HepG2 (cell line): ENCODE data around the gene SAA4. TPM values are rescaled to one million over a fixed set of nuclear protein-coding genes. Genes with fewer than 3 reads are reported as not detected.

ENCODE experiments used
- ATAC-seq: fragments of 200-7000 bp; cut with Tn5 transposase; 3 replicates; pipeline ENCODE4 v1.9.1; 2020; ENCODE audit warnings: mild to moderate bottlenecking, moderate library complexity
- Bru-seq: library from RNA; stranded (reverse); fragments of 400-500 nt; gene quantifications from one replicate; lab custom pipeline; 2021; lab: Mats Ljungman, UMichigan
- BruChase-seq, 2 experiments: library from RNA; stranded (reverse); fragments of 400-500 nt; gene quantifications; one replicate each; lab custom pipeline; 2021; lab: Mats Ljungman, UMichigan
- BruUV-seq: library from RNA; stranded (reverse); fragments of 400-500 nt; replicated peaks from 2 replicates; lab custom pipeline; 2021; lab: Mats Ljungman, UMichigan
- CTCF ChIA-PET: fragments of 300-600 bp; formaldehyde crosslinking; extraction: SDS; loops from one replicate; lab custom pipeline; 2021; ENCODE audit warnings: low total read pairs, inconsistent platforms, low intra/inter-chr PET ratio; lab: Yijun Ruan, JAX
- POLR2A ChIA-PET: fragments of 350-600 bp; sonication (Branson Sonifier 250); formaldehyde crosslinking; loops from one replicate; lab custom pipeline; 2020; ENCODE audit warnings: antibody characterized with exemption, inconsistent platforms; lab: Yijun Ruan, JAX
- DNase-seq: peaks from one replicate; pipeline ENCODE4 v3.0.0-alpha.2; 2015; ENCODE audit warnings: low spot score
- FAIRE-seq: peaks from 3 replicates; lab custom pipeline; 2011; peaks lifted over from hg19 to GRCh38; lab: Jason Lieb, UNC
- H2AFZ ChIP-seq: one replicate; pipeline ENCODE4 v1.6.1; 2011; ENCODE audit warnings: low read length, inconsistent platforms
- H3K27ac ChIP-seq: fragments of 300-600 bp; 3 replicates; pipeline ENCODE4 v1.8.0; 2011; ENCODE audit warnings: mixed run types, mild to moderate bottlenecking, mixed read lengths, low read length, inconsistent platforms; ENCODE audit not compliant: insufficient read depth; ENCODE audit errors: extremely low read length
- H3K27me3 ChIP-seq, 2 experiments: fragments of 200-600 bp in 1 of 2; 2 replicates in 1 of 2; 3 replicates in 1 of 2; pipeline versions ENCODE4 v1.6.0 to v1.8.0; 2011; ENCODE audit warnings: low read length in 2 of 2, mild to moderate bottlenecking in 2 of 2, moderate library complexity in 2 of 2, inconsistent platforms in 1 of 2; ENCODE audit not compliant: insufficient read depth in 2 of 2, control insufficient read depth in 1 of 2
- H3K36me3 ChIP-seq, 2 experiments: fragments of 200-600 bp in 1 of 2; replicated peaks in 1 of 2; 2 replicates in 1 of 2; 3 replicates in 1 of 2; pipeline versions ENCODE4 v1.5.1 to v1.8.0; 2011; ENCODE audit warnings: low read length in 2 of 2, inconsistent platforms in 1 of 2; ENCODE audit not compliant: insufficient read depth in 2 of 2, control insufficient read depth in 1 of 2
- H3K4me1 ChIP-seq: 2 replicates; pipeline ENCODE4 v1.5.1; 2012; ENCODE audit warnings: low read length, inconsistent platforms; ENCODE audit not compliant: insufficient read depth
- H3K4me2 ChIP-seq: 2 replicates; pipeline ENCODE4 v1.6.0; 2011; ENCODE audit warnings: low read depth, low read length, inconsistent platforms
- H3K4me3 ChIP-seq, 3 experiments: fragments of 200-600 bp in 1 of 3; sonication (generic), shearing (Covaris generic) in 1 of 3; replicated peaks in 1 of 3; 2 replicates each; pipeline ENCODE4 v1.5.1; 2011 to 2016; ENCODE audit warnings: low read length in 3 of 3, inconsistent platforms in 2 of 3, low read depth in 2 of 3, mild to moderate bottlenecking in 2 of 3, control low read depth in 1 of 3, mixed read lengths in 1 of 3; ENCODE audit not compliant: insufficient read depth in 1 of 3
- H3K79me2 ChIP-seq: one replicate; pipeline ENCODE4 v1.6.1; 2011; ENCODE audit warnings: low read length, inconsistent platforms; ENCODE audit not compliant: insufficient read depth
- H3K9ac ChIP-seq: 2 replicates; pipeline ENCODE4 v1.6.0; 2011; ENCODE audit warnings: mild to moderate bottlenecking, low read depth, low read length, inconsistent platforms; ENCODE audit not compliant: insufficient read depth
- H3K9me3 ChIP-seq: 2 replicates; pipeline ENCODE4 v1.5.1; 2012; ENCODE audit warnings: mild to moderate bottlenecking, low read length
- H4K20me1 ChIP-seq: 2 replicates; pipeline ENCODE4 v1.6.0; 2011; ENCODE audit warnings: inconsistent platforms, mild to moderate bottlenecking, low read length, moderate library complexity; ENCODE audit not compliant: insufficient read depth
- ELF3 ChIP-seq: IDR thresholded peaks from 2 replicates; pipeline ENCODE4 v1.6.1; 2016; ENCODE audit warnings: missing genetic modification reagents, missing compliant biosample characterization
- ETV5 ChIP-seq: IDR thresholded peaks from 2 replicates; pipeline ENCODE4 v1.6.1; 2018; ENCODE audit warnings: missing biosample characterization, missing genetic modification reagents, inconsistent platforms, borderline replicate concordance
- FOXO1 ChIP-seq: sonication (generic); formaldehyde crosslinking; IDR thresholded peaks from 2 replicates; pipeline ENCODE4 v1.4.0; 2020; ENCODE audit warnings: missing genetic modification reagents
- GATAD2A ChIP-seq: IDR thresholded peaks from 2 replicates; pipeline ENCODE4 v1.6.1; 2016
- GMEB1 ChIP-seq: sonication (generic); formaldehyde crosslinking; IDR thresholded peaks from 2 replicates; pipeline ENCODE4 v1.5.1; 2020; ENCODE audit warnings: missing genetic modification reagents, mild to moderate bottlenecking, borderline replicate concordance
- HDAC1 ChIP-seq: sonication (generic); formaldehyde crosslinking; IDR thresholded peaks from 2 replicates; pipeline ENCODE4 v1.5.1; 2020; ENCODE audit warnings: mild to moderate bottlenecking, missing genetic modification reagents
- MED1 ChIP-seq: sonication (generic); formaldehyde crosslinking; IDR thresholded peaks from 2 replicates; pipeline ENCODE4 v1.4.0; 2020; ENCODE audit warnings: missing genetic modification reagents
- POLR2AphosphoS5 ChIP-seq: IDR thresholded peaks from 2 replicates; pipeline ENCODE4 v1.6.1; 2012; ENCODE audit warnings: low read depth, low read length
- SOX13 ChIP-seq, 3 experiments: fragments of 450-650 bp in 1 of 3; sonication (generic) in 1 of 3; formaldehyde crosslinking in 1 of 3; IDR thresholded peaks in 2 of 3; conservative IDR thresholded peaks in 1 of 3; 2 replicates each; pipeline versions ENCODE4 v1.5.0 to v1.6.1; 2016 to 2020; ENCODE audit warnings: antibody characterized with exemption in 1 of 3, mild to moderate bottlenecking in 1 of 3, missing compliant biosample characterization in 1 of 3, missing genetic modification reagents in 1 of 3, moderate library complexity in 1 of 3
- SOX5 ChIP-seq: IDR thresholded peaks from 2 replicates; pipeline ENCODE4 v1.6.1; 2016; ENCODE audit warnings: borderline replicate concordance
- SOX6 ChIP-seq, 2 experiments: fragments of 450-650 bp in 1 of 2; sonication (generic) in 1 of 2; formaldehyde crosslinking in 1 of 2; IDR thresholded peaks; 2 replicates each; pipeline versions ENCODE4 v1.4.0 to v1.6.1; 2017 to 2020; ENCODE audit warnings: antibody characterized with exemption in 1 of 2, mild to moderate bottlenecking in 1 of 2, missing genetic modification reagents in 1 of 2
- ZNF343 ChIP-seq: sonication (generic); formaldehyde crosslinking; IDR thresholded peaks from 2 replicates; pipeline ENCODE4 v1.4.0; 2020; ENCODE audit warnings: mild to moderate bottlenecking, missing genetic modification reagents
- WGBS: methylation state at CpG from one replicate; pipeline ENCODE4 v1.1.6; 2017; ENCODE audit warnings: low lambda C conversion rate; 5-methylcytosine and 5-hydroxymethylcytosine counted together
- in situ Hi-C: cut with HindIII; loops from 2 replicates; pipeline ENCODE4 v1.10.0; 2017; ENCODE audit warnings: low pct_unique_long_range_greater_than_20kb; ENCODE audit not compliant: extremely low pct_ligation_motif_present
- intact Hi-C: fragments of 100-400 bp; cut with micrococcal nuclease; formaldehyde crosslinking; loops from one replicate; pipeline ENCODE4 v1.10.0; 2022; ENCODE audit not compliant: unreplicated experiment
- long read RNA-seq, 2 experiments: library from RNA in 1 of 2; library from polyadenylated mRNA in 1 of 2; stranded (forward) in 1 of 2; unstranded in 1 of 2; transcript quantifications; one replicate each; pipeline ENCODE4 v2.0.0, GENCODE V29; 2019 to 2022
- polyA minus RNA-seq, 3 experiments: library from RNA; depleted of rRNA, polyadenylated mRNA; stranded (reverse); fragments of >200 nt; gene quantifications; 2 replicates each; pipeline ENCODE4 v1.2.3, GENCODE V29; 2011; ENCODE audit warnings: low replicate concordance in 1 of 3
- polyA plus RNA-seq, 8 experiments: library from polyadenylated mRNA; depleted of rRNA in 3 of 8; stranded (reverse) in 7 of 8; unstranded in 1 of 8; fragments of >200 nt; fragmentation: Illumina TruSeq in 4 of 8; extraction: Trizol in 4 of 8; gene quantifications; 2 replicates each; pipeline versions ENCODE4 v1.2.1 to v1.2.3, GENCODE V29; 2011 to 2016; ENCODE audit warnings: low read depth in 4 of 8, missing spikeins in 1 of 8, mixed read lengths in 1 of 8; ENCODE audit not compliant: insufficient read depth in 1 of 8
- total RNA-seq, 5 experiments: library from RNA; depleted of rRNA; stranded (reverse); fragments of >200 nt; fragmentation: Illumina TruSeq; extraction: Trizol; gene quantifications; 2 replicates each; pipeline ENCODE4 v1.2.3, GENCODE V29; 2016; ENCODE audit warnings: low read depth in 1 of 5
- TF ChIP-seq, protein P1 (sequence below): sonication (generic); formaldehyde crosslinking; IDR thresholded peaks from 2 replicates; pipeline ENCODE4 v1.4.0; 2020; ENCODE audit warnings: low read depth, mild to moderate bottlenecking, missing genetic modification reagents

SAA4 gene, protein sequence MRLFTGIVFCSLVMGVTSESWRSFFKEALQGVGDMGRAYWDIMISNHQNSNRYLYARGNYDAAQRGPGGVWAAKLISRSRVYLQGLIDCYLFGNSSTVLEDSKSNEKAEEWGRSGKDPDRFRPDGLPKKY
- total RNA-seq (2016; rRNA removed; fragmentation: Illumina TruSeq; extraction: Trizol) (147 and 253 TPM in 2 replicates), polyA plus RNA-seq (2011; rRNA removed) (53.4 and 94.1 TPM in 2 replicates), polyA minus RNA-seq (2011; rRNA and poly(A)+ RNA removed; ENCODE audit: low replicate concordance) (6.0 TPM in 1 of 2 replicates, not detected in the other), Bru-seq, nascent RNA (percentile 89 among the genes with signal in this experiment), BruChase-seq, experiment 1, labeled RNA remaining after a 6-hour chase (percentile 93 among the genes with signal in this experiment), BruChase-seq, experiment 2, labeled RNA remaining after a 2-hour chase (percentile 86 among the genes with signal in this experiment)
- 90.0 and 107 TPM in 2 replicates for total RNA-seq (2016; cell fraction: cytosol; rRNA removed; fragmentation: Illumina TruSeq; extraction: Trizol; ENCODE audit: low read depth)
- 157 and 250 TPM in 2 replicates for total RNA-seq (2016; cell fraction: insoluble cytoplasmic fraction; rRNA removed; fragmentation: Illumina TruSeq; extraction: Trizol)
- total RNA-seq (2016; cell fraction: membrane; rRNA removed; fragmentation: Illumina TruSeq; extraction: Trizol): 62.1 and 69.9 TPM in 2 replicates
- 167 and 186 TPM in 2 replicates for total RNA-seq (2016; cell fraction: nucleus; rRNA removed; fragmentation: Illumina TruSeq; extraction: Trizol)
- polyA plus RNA-seq (2011; cell fraction: cytosol; rRNA removed): 41.7 and 98.6 TPM in 2 replicates
- 8.8 and 21.7 TPM in 2 replicates for polyA plus RNA-seq (2011; cell fraction: nucleus; rRNA removed)
- 41.7 and 58.1 TPM in 2 replicates for polyA plus RNA-seq (2012)
- polyA plus RNA-seq (2016; cell fraction: cytosol; fragmentation: Illumina TruSeq; extraction: Trizol; ENCODE audit: low read depth): 82.2 and 104 TPM in 2 replicates
- polyA plus RNA-seq (2016; cell fraction: insoluble cytoplasmic fraction; fragmentation: Illumina TruSeq; extraction: Trizol; ENCODE audit: low read depth): 137 and 146 TPM in 2 replicates
- 47.4 and 60.5 TPM in 2 replicates for polyA plus RNA-seq (2016; cell fraction: membrane; fragmentation: Illumina TruSeq; extraction: Trizol; ENCODE audit: low read depth)
- 257 and 294 TPM in 2 replicates for polyA plus RNA-seq (2016; cell fraction: nucleus; fragmentation: Illumina TruSeq; extraction: Trizol; ENCODE audit: insufficient read depth, low read depth)
- 5.3 and 14.1 TPM in 2 replicates for polyA minus RNA-seq (2011; cell fraction: cytosol; rRNA and poly(A)+ RNA removed)
- 6.8 and 11.6 TPM in 2 replicates for polyA minus RNA-seq (2011; cell fraction: nucleus; rRNA and poly(A)+ RNA removed)
- long read RNA-seq, experiment 1, transcript SAA4-201 (4 exons, 727 nt): major isoform, 158 of 163 reads
- long read RNA-seq, experiment 1, partial matches to known transcripts: 1 of 163 reads
- long read RNA-seq, experiment 1, other reads (novel, unspliced or antisense): 4 of 163 reads
- long read RNA-seq, experiment 2, transcript SAA4-201 (4 exons, 727 nt): major isoform, 93 of 98 reads
- long read RNA-seq, experiment 2, partial matches to known transcripts: 4 of 98 reads
- long read RNA-seq, experiment 2, other reads (novel, unspliced or antisense): 1 of 98 reads

- CTCF ChIA-PET: no interaction called here
- peak; percentile 85 for ATAC-seq
- no TSS peak for BruUV-seq
- Histone ChIP-seq H3K9me3 (no peaks in the 10 kb centered on the region), H3K27ac (peak within 1 kb of the TSS; percentile 72), H3K27me3 (no peaks in the 10 kb centered on the region), H3K4me1 (peaks cover 93% of the 10 kb centered on the region), H3K36me3 (no peaks in the 10 kb centered on the region), H3K4me3 (peak within 1 kb of the TSS; percentile 28 to 53 (median 32); a peak in 4 of 6 replicates), H3K79me2 (peaks cover 13% of the 10 kb centered on the region), H2AFZ (no peak within 1 kb of the TSS), H3K4me2 (peak within 1 kb of the TSS; percentile 71), H4K20me1 (no peaks in the 10 kb centered on the region), H3K9ac (peak within 1 kb of the TSS; percentile 56)
- POLR2A ChIA-PET: interaction anchor here (0.6 to 4.8 kb wide), 3 partner anchors 12 to 290 kb away, joined by 3 to 37 read pairs (median 3); partner anchors contain the start of gene TSG101
- in situ Hi-C loops (no loop called here), intact Hi-C loops (loop anchor here (10.0 kb wide), 1 partner anchor 88 kb away; the partner anchor contains the start of genes GTF2H1 and HPS5)
- DNase-seq: peak; percentile 85
- peak; percentile 23 for FAIRE-seq
- 0% methylated on average over 2 of the region's 2 CpGs for WGBS
- peak; percentile 92 for TF ChIP-seq GATAD2A (CRISPR knock-in tag)
- TF ChIP-seq, protein P1, sequence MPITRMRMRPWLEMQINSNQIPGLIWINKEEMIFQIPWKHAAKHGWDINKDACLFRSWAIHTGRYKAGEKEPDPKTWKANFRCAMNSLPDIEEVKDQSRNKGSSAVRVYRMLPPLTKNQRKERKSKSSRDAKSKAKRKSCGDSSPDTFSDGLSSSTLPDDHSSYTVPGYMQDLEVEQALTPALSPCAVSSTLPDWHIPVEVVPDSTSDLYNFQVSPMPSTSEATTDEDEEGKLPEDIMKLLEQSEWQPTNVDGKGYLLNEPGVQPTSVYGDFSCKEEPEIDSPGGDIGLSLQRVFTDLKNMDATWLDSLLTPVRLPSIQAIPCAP: no peak
- peak; percentile 45; the same call in 1 of the 2 replicates for TF ChIP-seq FOXO1
- no peak for TF ChIP-seq ZNF343 (CRISPR knock-in tag)
- TF ChIP-seq ETV5 (CRISPR knock-in tag): peak; percentile 68; the same call in 1 of the 2 replicates
- TF ChIP-seq SOX6 (IDR thresholded peaks at IDR 0.05): no peak
- peak; percentile 80 for TF ChIP-seq SOX6 (CRISPR knock-in tag; IDR thresholded peaks at IDR 0.05)
- peak; percentile 14; the same call in 1 of the 2 replicates for TF ChIP-seq GMEB1
- TF ChIP-seq SOX13 (IDR thresholded peaks at IDR 0.05): no peak
- peak in 1 of 2 experiments; percentile 73; a peak in 2 of 4 replicates for TF ChIP-seq SOX13 (CRISPR knock-in tag; conservative IDR thresholded peaks at IDR 0.05 in 1 of 2, IDR thresholded peaks at IDR 0.05 in 1 of 2)
- peak; percentile 84 for TF ChIP-seq MED1 (CRISPR knock-in tag)
- TF ChIP-seq POLR2AphosphoS5: peak; percentile 64
- TF ChIP-seq HDAC1 (CRISPR knock-in tag): peak; percentile 39; the same call in 1 of the 2 replicates
- peak; percentile 76 for TF ChIP-seq ELF3 (CRISPR knock-in tag)
- peak; percentile 71; the same call in 1 of the 2 replicates for TF ChIP-seq SOX5 (CRISPR knock-in tag)
These were observed at the start of gene SAA4 for GRCh38 chr11:18236664-18237356. SAA4 (minus strand) TSS chr11:18236802; CDS start chr11:18235926, 876 bp downstream.
